Measurements from ENCODE around the gene HSD17B1.

- TF ChIP-seq CTCF (conservative IDR thresholded peaks at IDR 0.05) = no peak
- no peak for TF ChIP-seq EZH2 (IDR thresholded peaks at IDR 0.05; ENCODE audit: low read depth)
These were observed 39.0 kb upstream of the HSD17B1 start for GRCh38 chr17:42513686-42514085.
